OCI-LY3 (cell line): Measurements from ENCODE around the gene PEMT.

Experiments used
- H2AFZ ChIP-seq: fragments of 200-600, 300-600 bp; shearing (Covaris generic); 2 replicates; pipeline ENCODE4 v1.6.0; 2014; ENCODE audit warnings: antibody characterized with exemption, low read depth, low read length
- H3K27ac ChIP-seq: fragments of 200-600, 300-600 bp; sonication (generic); 2 replicates; pipeline ENCODE4 v1.5.1; 2014; ENCODE audit warnings: mild to moderate bottlenecking, low read length, moderate library complexity, mixed read lengths
- H3K27me3 ChIP-seq: fragments of 200-600, 300-600 bp; sonication (generic); 2 replicates; pipeline ENCODE4 v1.6.1; 2014; ENCODE audit warnings: low read depth, low read length, mixed read lengths
- H3K36me3 ChIP-seq: fragments of 200-600, 300-600 bp; sonication (generic); replicated peaks from 2 replicates; pipeline ENCODE3; 2014; ENCODE audit warnings: low read depth, low read length, mixed read lengths
- H3K4me1 ChIP-seq: fragments of 300-600, 200-600 bp; sonication (generic); 2 replicates; pipeline ENCODE4 v1.6.1; 2014; ENCODE audit warnings: low read length, mixed read lengths
- H3K4me2 ChIP-seq: fragments of 200-600, 300-600 bp; sonication (generic); 2 replicates; pipeline ENCODE4 v1.6.1; 2014; ENCODE audit warnings: low read length, mixed read lengths
- H3K4me3 ChIP-seq: fragments of 300-600, 200-600 bp; sonication (generic); 2 replicates; pipeline ENCODE4 v1.5.1; 2014; ENCODE audit warnings: antibody characterized with exemption, mild to moderate bottlenecking, low read length, moderate library complexity
- H3K79me2 ChIP-seq: fragments of 300-600, 200-600 bp; shearing (Covaris generic); 2 replicates; pipeline ENCODE4 v1.6.1; 2014; ENCODE audit warnings: mild to moderate bottlenecking, low read length, mixed read lengths
- H3K9ac ChIP-seq: fragments of 300-600, 200-600 bp; shearing (Covaris generic); 2 replicates; pipeline ENCODE4 v1.6.0; 2014; ENCODE audit warnings: mild to moderate bottlenecking, low read length, moderate library complexity
- H3K9me3 ChIP-seq: fragments of 200-600, 300-600 bp; shearing (Covaris generic); 2 replicates; pipeline ENCODE4 v1.6.1; 2014; ENCODE audit warnings: low read length, mixed read lengths; ENCODE audit not compliant: insufficient read depth
- H4K20me1 ChIP-seq: fragments of 200-600, 300-600 bp; sonication (generic); 2 replicates; pipeline ENCODE4 v1.6.1; 2016; ENCODE audit warnings: low read length, mixed read lengths; ENCODE audit not compliant: insufficient read depth
- EZH2phosphoT487 ChIP-seq: fragments of 200-600 bp; shearing (Covaris generic); IDR thresholded peaks from 2 replicates; pipeline ENCODE4 v1.6.1; 2018; ENCODE audit warnings: antibody characterized with exemption, mixed run types, low read depth
- TF ChIP-seq, protein P1 (sequence below): fragments of 200-600, 300-600 bp; sonication (generic); IDR thresholded peaks from 2 replicates; pipeline ENCODE4 v1.5.1; 2014; ENCODE audit warnings: antibody characterized with exemption, low read length, low read depth

PEMT gene

DNA sequence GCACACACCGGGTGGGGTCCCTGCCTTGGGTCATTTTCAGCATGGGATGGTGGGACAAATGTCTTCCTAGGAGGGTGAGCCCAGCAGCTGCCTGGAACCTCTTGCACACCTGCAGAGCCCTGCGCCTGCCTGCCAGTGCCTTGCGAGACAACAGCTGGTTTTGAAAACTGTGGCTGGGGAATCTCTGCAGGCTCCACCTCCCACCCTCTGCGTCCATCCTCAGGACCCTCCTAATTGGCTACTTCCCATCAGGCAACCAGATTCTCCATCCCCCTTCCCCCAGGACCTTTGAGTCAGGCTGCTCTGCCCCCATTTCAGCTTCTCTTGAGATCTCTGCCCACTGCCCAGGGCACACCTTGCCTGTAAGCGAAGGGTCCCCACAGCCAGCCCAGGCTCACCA, 26.6 kb downstream of the PEMT start:
- Histone ChIP-seq H3K36me3 (no peaks in the 10 kb centered on the region), H3K9me3 (no peaks in the 10 kb centered on the region), H3K4me3 (no peak overlapping the region), H3K27ac (no peak overlapping the region), H3K9ac (no peak overlapping the region), H3K79me2 (no peaks in the 10 kb centered on the region), H4K20me1 (no peaks in the 10 kb centered on the region), H3K4me1 (no peaks in the 10 kb centered on the region), H3K27me3 (no peaks in the 10 kb centered on the region), H2AFZ (no peak overlapping the region), H3K4me2 (no peak overlapping the region)
- TF ChIP-seq, protein P1, sequence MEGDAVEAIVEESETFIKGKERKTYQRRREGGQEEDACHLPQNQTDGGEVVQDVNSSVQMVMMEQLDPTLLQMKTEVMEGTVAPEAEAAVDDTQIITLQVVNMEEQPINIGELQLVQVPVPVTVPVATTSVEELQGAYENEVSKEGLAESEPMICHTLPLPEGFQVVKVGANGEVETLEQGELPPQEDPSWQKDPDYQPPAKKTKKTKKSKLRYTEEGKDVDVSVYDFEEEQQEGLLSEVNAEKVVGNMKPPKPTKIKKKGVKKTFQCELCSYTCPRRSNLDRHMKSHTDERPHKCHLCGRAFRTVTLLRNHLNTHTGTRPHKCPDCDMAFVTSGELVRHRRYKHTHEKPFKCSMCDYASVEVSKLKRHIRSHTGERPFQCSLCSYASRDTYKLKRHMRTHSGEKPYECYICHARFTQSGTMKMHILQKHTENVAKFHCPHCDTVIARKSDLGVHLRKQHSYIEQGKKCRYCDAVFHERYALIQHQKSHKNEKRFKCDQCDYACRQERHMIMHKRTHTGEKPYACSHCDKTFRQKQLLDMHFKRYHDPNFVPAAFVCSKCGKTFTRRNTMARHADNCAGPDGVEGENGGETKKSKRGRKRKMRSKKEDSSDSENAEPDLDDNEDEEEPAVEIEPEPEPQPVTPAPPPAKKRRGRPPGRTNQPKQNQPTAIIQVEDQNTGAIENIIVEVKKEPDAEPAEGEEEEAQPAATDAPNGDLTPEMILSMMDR = no peak
- TF ChIP-seq EZH2phosphoT487 = no peak

DNA sequence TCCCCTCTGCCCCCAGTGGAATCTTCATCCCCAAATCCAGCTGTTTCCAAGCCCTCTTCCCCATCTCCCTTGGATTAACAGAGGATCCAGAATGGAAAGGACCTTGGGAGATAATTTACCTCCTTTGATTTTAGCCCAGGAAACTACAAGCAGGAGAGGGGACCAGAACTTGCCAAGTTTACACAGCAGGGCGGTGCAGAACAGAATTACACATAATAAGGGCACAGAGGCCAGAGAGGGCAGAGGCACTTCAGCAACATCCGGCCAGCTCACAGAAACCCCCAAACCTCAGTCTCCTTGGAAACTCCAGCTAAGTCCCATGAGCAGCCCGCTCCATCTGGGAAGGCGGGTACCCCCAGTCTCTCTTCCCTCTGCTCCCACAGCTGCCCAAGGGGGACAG, 27.2 kb downstream of the PEMT start:
- Histone ChIP-seq H3K4me2 (no peak overlapping the region), H4K20me1 (no peaks in the 10 kb centered on the region), H3K79me2 (no peaks in the 10 kb centered on the region), H3K9ac (no peak overlapping the region), H3K27me3 (no peaks in the 10 kb centered on the region), H3K4me3 (no peak overlapping the region), H3K36me3 (no peaks in the 10 kb centered on the region), H3K9me3 (no peaks in the 10 kb centered on the region), H3K4me1 (no peaks in the 10 kb centered on the region), H2AFZ (no peak overlapping the region), H3K27ac (no peak overlapping the region)
- no peak for TF ChIP-seq EZH2phosphoT487
- TF ChIP-seq, protein P1 = no peak

DNA sequence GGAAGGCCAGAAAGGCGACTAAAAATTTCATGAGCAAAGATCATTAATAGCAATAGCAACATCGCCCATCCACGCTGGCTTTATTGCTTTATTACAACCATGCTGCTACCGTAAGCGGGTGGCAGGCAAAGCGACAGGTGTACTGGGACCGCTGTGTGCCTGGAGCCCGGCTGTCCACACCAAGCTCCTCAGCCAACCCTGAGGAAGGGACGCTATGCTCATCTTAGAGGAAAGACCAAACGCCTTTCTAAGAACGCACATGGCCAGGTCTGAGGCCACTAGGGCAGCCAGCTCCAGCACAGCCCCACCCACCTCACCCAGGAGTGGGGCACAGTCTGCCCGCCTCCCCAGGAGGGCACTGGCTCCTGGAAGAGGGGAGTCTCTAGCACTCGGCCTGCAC, 28.0 kb downstream of the PEMT start:
- no peak overlapping the region for H3K4me2 ChIP-seq
- TF ChIP-seq EZH2phosphoT487 = no peak
- TF ChIP-seq, protein P1 = no peak
- no peak overlapping the region for H3K9ac ChIP-seq
- H2AFZ ChIP-seq = no peak overlapping the region
- H3K27me3 ChIP-seq = no peaks in the 10 kb centered on the region
- H3K27ac ChIP-seq = no peak overlapping the region
- no peaks in the 10 kb centered on the region for H3K36me3 ChIP-seq
- H3K79me2 ChIP-seq = no peaks in the 10 kb centered on the region
- no peaks in the 10 kb centered on the region for H4K20me1 ChIP-seq
- H3K4me3 ChIP-seq = no peak overlapping the region
- H3K9me3 ChIP-seq = no peaks in the 10 kb centered on the region
- no peaks in the 10 kb centered on the region for H3K4me1 ChIP-seq

DNA sequence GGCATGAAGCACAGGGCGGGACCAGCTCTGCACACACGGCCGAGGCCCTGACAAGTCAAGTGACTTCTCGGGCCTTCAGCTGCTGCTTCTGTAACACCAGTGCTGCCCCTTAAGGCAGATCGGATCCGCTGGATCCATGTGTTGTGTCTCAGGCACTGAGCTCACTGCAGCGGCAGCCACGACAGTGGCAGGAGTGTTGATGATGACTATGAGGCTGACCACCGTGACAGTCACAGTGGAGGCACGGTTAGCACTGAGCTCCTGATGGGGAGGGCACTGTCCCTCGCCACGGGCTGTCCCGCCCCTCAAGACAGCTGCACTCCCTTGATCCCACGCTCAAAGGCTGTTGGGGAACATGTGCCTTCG, 29.4 kb downstream of the PEMT start:
- no peak overlapping the region for H3K4me3 ChIP-seq
- no peaks in the 10 kb centered on the region for H3K27me3 ChIP-seq
- H2AFZ ChIP-seq = no peak overlapping the region
- H4K20me1 ChIP-seq = no peaks in the 10 kb centered on the region
- H3K9ac ChIP-seq = no peak overlapping the region
- H3K9me3 ChIP-seq = no peaks in the 10 kb centered on the region
- no peaks in the 10 kb centered on the region for H3K36me3 ChIP-seq
- H3K4me1 ChIP-seq = no peaks in the 10 kb centered on the region
- H3K79me2 ChIP-seq = no peaks in the 10 kb centered on the region
- H3K4me2 ChIP-seq = no peak overlapping the region
- no peak for TF ChIP-seq EZH2phosphoT487
- TF ChIP-seq, protein P1 = no peak
- no peak overlapping the region for H3K27ac ChIP-seq
